ENCODE data around the gene CHD1L.
"Not testable (repeated sequence)": the region's sequence is repeated elsewhere in the genome, so short reads cannot be mapped to it uniquely, and the experiment has no call there.

CHD1L gene

GRCh38 chr1:147287133-147287865 is 44.8 kb downstream of the CHD1L start:
- H3K9ac ChIP-seq = no peak overlapping the region
- no peaks in the 10 kb centered on the region for H3K27me3 ChIP-seq (ENCODE audit: insufficient read depth, low read depth)
- no peak for TF ChIP-seq CTCF (conservative IDR thresholded peaks at IDR 0.05; ENCODE audit: low read depth, low read length)
- no peaks in the 10 kb centered on the region for H3K79me2 ChIP-seq (ENCODE audit: insufficient read depth, low read depth)
- H3K4me1 ChIP-seq (ENCODE audit: low read depth, poor library complexity, severe bottlenecking) = no peaks in the 10 kb centered on the region
- no peak overlapping the region for H3K27ac ChIP-seq
- H3K36me3 ChIP-seq (ENCODE audit: insufficient read depth) = peaks cover 48% of the 10 kb centered on the region; the same call in 1 of the 2 replicates
- no peak overlapping the region for H3K4me3 ChIP-seq (IDR thresholded peaks at IDR 0.05; ENCODE audit: insufficient read depth, low read depth, low read length)
- H2AFZ ChIP-seq (ENCODE audit: low read depth) = no peak overlapping the region
- H3K4me2 ChIP-seq = no peak overlapping the region
- no peaks in the 10 kb centered on the region for H4K20me1 ChIP-seq (ENCODE audit: insufficient read depth)

- TF ChIP-seq CTCF (conservative IDR thresholded peaks at IDR 0.05; ENCODE audit: low read depth, low read length) = no peak
- no peak overlapping the region for H3K9ac ChIP-seq
- no peaks in the 10 kb centered on the region for H3K79me2 ChIP-seq (ENCODE audit: insufficient read depth, low read depth)
- H2AFZ ChIP-seq (ENCODE audit: low read depth) = no peak overlapping the region
- no peak overlapping the region for H3K27ac ChIP-seq
- H3K4me1 ChIP-seq (ENCODE audit: low read depth, poor library complexity, severe bottlenecking) = no peaks in the 10 kb centered on the region
- no peak overlapping the region for H3K4me3 ChIP-seq (IDR thresholded peaks at IDR 0.05; ENCODE audit: insufficient read depth, low read depth, low read length)
- H3K4me2 ChIP-seq = no peak overlapping the region
- no peaks in the 10 kb centered on the region for H3K27me3 ChIP-seq (ENCODE audit: insufficient read depth, low read depth)
- H4K20me1 ChIP-seq (ENCODE audit: insufficient read depth) = no peaks in the 10 kb centered on the region
- peaks cover 22% of the 10 kb centered on the region; the same call in 1 of the 2 replicates for H3K36me3 ChIP-seq (ENCODE audit: insufficient read depth)
Observed at GRCh38 chr1:147292012-147292411, 49.5 kb downstream of the CHD1L start.

- Histone ChIP-seq H3K9ac (no peak overlapping the region), H3K4me2 (no peak overlapping the region), H3K36me3 (ENCODE audit: insufficient read depth) (peaks cover 22% of the 10 kb centered on the region; the same call in 1 of the 2 replicates), H2AFZ (ENCODE audit: low read depth) (no peak overlapping the region), H3K4me1 (ENCODE audit: low read depth, poor library complexity, severe bottlenecking) (no peaks in the 10 kb centered on the region), H3K27me3 (ENCODE audit: insufficient read depth, low read depth) (no peaks in the 10 kb centered on the region), H3K4me3 (IDR thresholded peaks at IDR 0.05; ENCODE audit: insufficient read depth, low read depth, low read length) (no peak overlapping the region), H4K20me1 (ENCODE audit: insufficient read depth) (no peaks in the 10 kb centered on the region), H3K27ac (no peak overlapping the region), H3K79me2 (ENCODE audit: insufficient read depth, low read depth) (no peaks in the 10 kb centered on the region)
- no peak for TF ChIP-seq CTCF (conservative IDR thresholded peaks at IDR 0.05; ENCODE audit: low read depth, low read length)
Observed at GRCh38 chr1:147292631-147293251, 50.3 kb downstream of the CHD1L start.

GRCh38 chr1:147297438-147297837 is 55.0 kb downstream of the CHD1L start:
- no peak overlapping the region for H3K27ac ChIP-seq
- H2AFZ ChIP-seq (ENCODE audit: low read depth) = no peak overlapping the region
- TF ChIP-seq CTCF (conservative IDR thresholded peaks at IDR 0.05; ENCODE audit: low read depth, low read length) = no peak
- no peak overlapping the region for H3K4me2 ChIP-seq
- no peak overlapping the region for H3K4me3 ChIP-seq (IDR thresholded peaks at IDR 0.05; ENCODE audit: insufficient read depth, low read depth, low read length)
- no peak overlapping the region for H3K9ac ChIP-seq
- H3K27me3 ChIP-seq (ENCODE audit: insufficient read depth, low read depth) = no peaks in the 10 kb centered on the region
- H4K20me1 ChIP-seq (ENCODE audit: insufficient read depth) = no peaks in the 10 kb centered on the region
- no peaks in the 10 kb centered on the region for H3K4me1 ChIP-seq (ENCODE audit: low read depth, poor library complexity, severe bottlenecking)
- H3K36me3 ChIP-seq (ENCODE audit: insufficient read depth) = peaks cover under 1% of the 10 kb centered on the region; the same call in 1 of the 2 replicates
- H3K79me2 ChIP-seq (ENCODE audit: insufficient read depth, low read depth) = no peaks in the 10 kb centered on the region

- not testable (repeated sequence) for H3K4me2 ChIP-seq; H3K9ac ChIP-seq; H2AFZ ChIP-seq (ENCODE audit: low read depth); H3K4me1 ChIP-seq (ENCODE audit: low read depth, poor library complexity, severe bottlenecking); H4K20me1 ChIP-seq (ENCODE audit: insufficient read depth); H3K4me3 ChIP-seq (IDR thresholded peaks at IDR 0.05; ENCODE audit: insufficient read depth, low read depth, low read length); H3K36me3 ChIP-seq (ENCODE audit: insufficient read depth); H3K79me2 ChIP-seq (ENCODE audit: insufficient read depth, low read depth); H3K27ac ChIP-seq; H3K27me3 ChIP-seq (ENCODE audit: insufficient read depth, low read depth)
Observed at GRCh38 chr1:147305803-147306202, 63.3 kb downstream of the CHD1L start.
